SK-N-SH (cell line): ENCODE results near the gene CNTN4. TPM values are rescaled to one million over a fixed set of nuclear protein-coding genes. Genes with fewer than 3 reads are reported as not detected.

ENCODE experiments used
- CTCF ChIA-PET: fragments of 300-600, 350-600 bp; formaldehyde crosslinking; extraction: SDS; loops from one replicate; lab custom pipeline; 2021; lab: Yijun Ruan, JAX
- POLR2A ChIA-PET: fragments of 350-600 bp; sonication (Branson Sonifier 250); formaldehyde crosslinking; extraction: SDS; loops from one replicate; lab custom pipeline; 2020; ENCODE audit warnings: antibody characterized with exemption, inconsistent platforms; lab: Yijun Ruan, JAX
- DNase-seq: peaks from one replicate; pipeline ENCODE4 v3.0.0; 2012
- H2AFZ ChIP-seq: fragments of 200-600 bp; sonication (generic); 2 replicates; pipeline ENCODE4 v1.8.1; 2016; ENCODE audit warnings: antibody characterized with exemption, mild to moderate bottlenecking, low read depth
- H3F3A ChIP-seq: fragments of 200-600 bp; sonication (generic); replicated peaks from 2 replicates; pipeline ENCODE3; 2016; ENCODE audit warnings: antibody characterized with exemption, mild to moderate bottlenecking; ENCODE audit not compliant: insufficient read depth
- H3K27ac ChIP-seq, 2 experiments: fragments of 200-500 bp in 1 of 2; fragments of 200-600 bp in 1 of 2; sonication (Bioruptor generic) in 1 of 2; sonication (generic), shearing (Covaris generic) in 1 of 2; 2 replicates each; pipeline versions ENCODE4 v1.5.1 to v1.6.1; 2014 to 2016; ENCODE audit warnings: low read depth in 2 of 2, inconsistent platforms in 1 of 2, low read length in 1 of 2, mild to moderate bottlenecking in 1 of 2, mixed read lengths in 1 of 2
- H3K27me3 ChIP-seq: fragments of 200-600 bp; sonication (generic), shearing (Covaris generic); 2 replicates; pipeline ENCODE4 v1.6.1; 2016; ENCODE audit warnings: mixed run types; ENCODE audit not compliant: insufficient read depth
- H3K36me3 ChIP-seq, 2 experiments: fragments of 200-500 bp in 1 of 2; fragments of 200-600 bp in 1 of 2; sonication (Bioruptor generic) in 1 of 2; sonication (generic) in 1 of 2; replicated peaks in 1 of 2; 2 replicates each; pipeline versions ENCODE3 to v1.5.1; 2014 to 2016; ENCODE audit warnings: low read length in 1 of 2, mild to moderate bottlenecking in 1 of 2; ENCODE audit not compliant: insufficient read depth in 2 of 2, control insufficient read depth in 1 of 2
- H3K4me1 ChIP-seq, 2 experiments: fragments of 200-500 bp in 1 of 2; fragments of 200-600 bp in 1 of 2; sonication (Bioruptor generic) in 1 of 2; sonication (generic), shearing (Covaris generic) in 1 of 2; 2 replicates each; pipeline versions ENCODE4 v1.5.1 to v1.6.1; 2014 to 2016; ENCODE audit warnings: low read depth in 1 of 2, low read length in 1 of 2, mixed run types in 1 of 2; ENCODE audit not compliant: insufficient read depth in 2 of 2, control insufficient read depth in 1 of 2
- H3K4me2 ChIP-seq: fragments of 200-600 bp; sonication (generic), shearing (Covaris generic); 2 replicates; pipeline ENCODE4 v1.6.1; 2017; ENCODE audit warnings: mixed run types
- H3K4me3 ChIP-seq, 2 experiments: fragments of 200-500 bp in 1 of 2; fragments of 200-600 bp in 1 of 2; sonication (Bioruptor generic) in 1 of 2; sonication (generic), shearing (Covaris generic) in 1 of 2; 2 replicates each; pipeline versions ENCODE4 v1.5.1 to v1.8.1; 2014 to 2016; ENCODE audit warnings: low read depth in 2 of 2, inconsistent platforms in 1 of 2, low read length in 1 of 2, mild to moderate bottlenecking in 1 of 2, mixed read lengths in 1 of 2, moderate library complexity in 1 of 2
- H3K79me2 ChIP-seq: fragments of 200-600 bp; sonication (generic); 2 replicates; pipeline ENCODE4 v1.8.1; 2017; ENCODE audit warnings: mild to moderate bottlenecking; ENCODE audit not compliant: insufficient read depth
- H3K9ac ChIP-seq: fragments of 200-600 bp; sonication (generic); 2 replicates; pipeline ENCODE4 v1.6.1; 2017; ENCODE audit warnings: mixed run types
- H3K9me2 ChIP-seq: fragments of 200-600 bp; sonication (generic); 2 replicates; pipeline ENCODE4 v1.6.1; 2017; ENCODE audit warnings: mixed run types
- H3K9me3 ChIP-seq: fragments of 200-600 bp; sonication (generic); 2 replicates; pipeline ENCODE4 v1.6.1; 2017; ENCODE audit warnings: mixed run types, mild to moderate bottlenecking, moderate library complexity
- H4K20me1 ChIP-seq: fragments of 200-600 bp; sonication (generic); 2 replicates; pipeline ENCODE4 v1.6.1; 2017; ENCODE audit warnings: mild to moderate bottlenecking, mixed run types; ENCODE audit not compliant: insufficient read depth
- CTCF ChIP-seq: fragments of 200-600 bp; sonication (generic); IDR thresholded peaks from 2 replicates; pipeline ENCODE4 v1.6.1; 2017; ENCODE audit warnings: antibody characterized with exemption, mild to moderate bottlenecking, moderate library complexity
- ELF1 ChIP-seq: IDR thresholded peaks from 2 replicates; pipeline ENCODE4 v1.4.0; 2012
- FOSL2 ChIP-seq: IDR thresholded peaks from 2 replicates; pipeline ENCODE4 v1.4.0; 2012; ENCODE audit warnings: low read depth, mild to moderate bottlenecking, moderate library complexity, borderline replicate concordance
- FOXJ3 ChIP-seq: sonication (generic); formaldehyde crosslinking; IDR thresholded peaks from 2 replicates; pipeline ENCODE4 v1.5.1; 2020; ENCODE audit warnings: mild to moderate bottlenecking, missing genetic modification reagents
- GABPA ChIP-seq: IDR thresholded peaks from 2 replicates; pipeline ENCODE4 v1.4.0; 2012; ENCODE audit warnings: low read depth, mild to moderate bottlenecking
- IRF3 ChIP-seq: fragments of 150-350 bp; IDR thresholded peaks from 2 replicates; pipeline ENCODE4 v1.6.1; 2016; ENCODE audit warnings: mild to moderate bottlenecking, low read depth, low read length
- MAX ChIP-seq: IDR thresholded peaks from 2 replicates; pipeline ENCODE4 v1.4.0; 2012; ENCODE audit warnings: low read depth
- MXI1 ChIP-seq: IDR thresholded peaks from 2 replicates; pipeline ENCODE4 v1.6.1; 2012; ENCODE audit warnings: mild to moderate bottlenecking, low read depth, low read length, improper control_type of control experiment
- NFIC ChIP-seq: IDR thresholded peaks from 2 replicates; pipeline ENCODE4 v1.4.0; 2012; ENCODE audit warnings: borderline replicate concordance
- RCOR1 ChIP-seq: fragments of 150-350 bp; IDR thresholded peaks from 2 replicates; pipeline ENCODE4 v1.6.1; 2017; ENCODE audit warnings: antibody characterized with exemption, low read length
- RXRA ChIP-seq: IDR thresholded peaks from 2 replicates; pipeline ENCODE4 v1.4.0; 2012; ENCODE audit warnings: low read depth, mild to moderate bottlenecking, borderline replicate concordance
- SMC3 ChIP-seq: IDR thresholded peaks from 2 replicates; pipeline ENCODE4 v1.6.1; 2012; ENCODE audit warnings: low read depth, low read length, improper control_type of control experiment
- TAF1 ChIP-seq: IDR thresholded peaks from 2 replicates; pipeline ENCODE4 v1.6.1; 2012; ENCODE audit warnings: low read depth, mild to moderate bottlenecking, low read length, moderate library complexity, borderline replicate concordance
- TCF12 ChIP-seq: IDR thresholded peaks from 2 replicates; pipeline ENCODE4 v1.4.0; 2012
- TEAD4 ChIP-seq: IDR thresholded peaks from 2 replicates; pipeline ENCODE4 v1.4.0; 2012; ENCODE audit warnings: mild to moderate bottlenecking, borderline replicate concordance; ENCODE audit not compliant: insufficient read depth
- YY1 ChIP-seq: IDR thresholded peaks from 2 replicates; pipeline ENCODE4 v1.4.0; 2012; ENCODE audit warnings: low read depth, mild to moderate bottlenecking
- WGBS: methylation state at CpG from one replicate; pipeline ENCODE4 v1.1.6; 2017; ENCODE audit warnings: low lambda C conversion rate; 5-methylcytosine and 5-hydroxymethylcytosine counted together
- polyA plus RNA-seq, 3 experiments: library from polyadenylated mRNA; depleted of rRNA; stranded (reverse); fragments of >200 nt; gene quantifications; 2 replicates each; pipeline ENCODE4 v1.2.3, GENCODE V29; 2012

Gene CNTN4
- polyA plus RNA-seq, 1 of the 3 experiments (the other 2 are of a cell fraction), result 0.12 TPM

- TF ChIP-seq IRF3 (no peak), FOSL2 (no peak), TCF12 (no peak), MAX (no peak)
These were observed 990.4 kb downstream of the CNTN4 start (continued) for GRCh38 chr3:3089017-3089416.

GRCh38 chr3:3097958-3098357, 999.3 kb downstream of the CNTN4 start:
- Histone ChIP-seq H2AFZ (no peak overlapping the region), H3F3A (no peaks in the 10 kb centered on the region), H3K4me2 (no peak overlapping the region), H3K9me2 (no peaks in the 10 kb centered on the region), H3K9me3 (no peaks in the 10 kb centered on the region), H3K4me1 (no peaks in the 10 kb centered on the region), H3K9ac (no peak overlapping the region), H4K20me1 (no peaks in the 10 kb centered on the region), H3K79me2 (no peaks in the 10 kb centered on the region), H3K36me3 (no peaks in the 10 kb centered on the region), H3K4me3 (no peak overlapping the region), H3K27ac (no peak overlapping the region), H3K27me3 (no peaks in the 10 kb centered on the region)
- ChIA-PET POLR2A (no interaction called here), CTCF (no interaction called here)
- WGBS, result 40% methylated on average over 4 of the region's 4 CpGs
- DNase-seq, result no peak
- TF ChIP-seq IRF3, result no peak
- TF ChIP-seq ELF1, result no peak
- no peak for TF ChIP-seq NFIC
- TF ChIP-seq TAF1, result no peak

GRCh38 chr3:3101660-3102458, 1003.2 kb downstream of the CNTN4 start:
- H3K9me2 ChIP-seq, result no peaks in the 10 kb centered on the region
- no peak overlapping the region for H3K4me2 ChIP-seq
- no peak overlapping the region for H3K9ac ChIP-seq
- H3K79me2 ChIP-seq, result no peaks in the 10 kb centered on the region
- no peak overlapping the region for H2AFZ ChIP-seq
- no peaks in the 10 kb centered on the region for H3K27me3 ChIP-seq
- no peaks in the 10 kb centered on the region for H3K36me3 ChIP-seq
- no peak for DNase-seq
- TF ChIP-seq MXI1, result no peak
- no peak for TF ChIP-seq GABPA
- TF ChIP-seq YY1, result no peak
- TF ChIP-seq RCOR1, result no peak
- no peak for TF ChIP-seq CTCF
- TF ChIP-seq TEAD4, result no peak
- no peak for TF ChIP-seq ELF1
- no peak for TF ChIP-seq FOXJ3 (CRISPR knock-in tag)
- TF ChIP-seq RXRA, result no peak
- TF ChIP-seq SMC3, result no peak
- no peak overlapping the region for H3K4me3 ChIP-seq
- no peaks in the 10 kb centered on the region for H3K4me1 ChIP-seq
- no peaks in the 10 kb centered on the region for H3F3A ChIP-seq
- no peak overlapping the region for H3K27ac ChIP-seq
- ChIA-PET POLR2A (no interaction called here), CTCF (no interaction called here)
- H3K9me3 ChIP-seq, result no peaks in the 10 kb centered on the region
- 31% methylated on average over 6 of the region's 6 CpGs for WGBS
- H4K20me1 ChIP-seq, result no peaks in the 10 kb centered on the region
